Activated CD4-positive, CD25-positive, alpha-beta regulatory T cell treated with anti-CD3 and anti-CD28 coated beads, Interleukin-2, amount 50 U/mL, for 24 hours (primary cell): ENCODE results near the gene MT1E.
A peak's percentile ranks its signal among the peaks of the same experiment; 100 is the strongest.

Experiments used
- ATAC-seq, 2 donors: fragments of 150-1000 bp; cut with Tn5 transposase; one replicate each; pipeline ENCODE4 v1.10.0; 2021; ENCODE audit warnings: mild to moderate bottlenecking in 1 of 2, moderate library complexity in 1 of 2

Gene MT1E

GRCh38 chr16:56628486-56629350 is 3.1 kb downstream of the MT1E start:
- no peak for ATAC-seq

GRCh38 chr16:56629531-56629930 is 4.0 kb downstream of the MT1E start:
- ATAC-seq = no peak

GRCh38 chr16:56630134-56630533 is 4.6 kb downstream of the MT1E start:
- peak in 1 of 2 donors; percentile 41 for ATAC-seq

GRCh38 chr16:56631197-56631596 is 5.6 kb downstream of the MT1E start:
- no peak for ATAC-seq

GRCh38 chr16:56631832-56632155 is 6.2 kb downstream of the MT1E start:
- ATAC-seq = no peak

GRCh38 chr16:56632156-56632847 is 6.7 kb downstream of the MT1E start, which contains the start of gene MT1M:
Gene MT1M (plus strand): TSS chr16:56632659. CDS start chr16:56632732, 73 bp downstream.
- peak in 1 of 2 donors; percentile 37 for ATAC-seq

- ATAC-seq = no peak
These were observed 7.3 kb downstream of the MT1E start for GRCh38 chr16:56632848-56633365.

GRCh38 chr16:56633535-56633934 is 8.0 kb downstream of the MT1E start:
- no peak for ATAC-seq

- no peak for ATAC-seq
These were observed 9.3 kb downstream of the MT1E start for GRCh38 chr16:56634715-56635440.

GRCh38 chr16:56635441-56635967 is 9.9 kb downstream of the MT1E start:
- no peak for ATAC-seq

GRCh38 chr16:56636616-56637413 is 11.2 kb downstream of the MT1E start:
- no peak for ATAC-seq

- ATAC-seq = no peak
These were observed 12.5 kb downstream of the MT1E start, which contains the start of gene MT1A for GRCh38 chr16:56637814-56638750. Gene MT1A (plus strand): TSS chr16:56638666. CDS start chr16:56638739, 73 bp downstream.

- no peak for ATAC-seq
These were observed 13.5 kb downstream of the MT1E start for GRCh38 chr16:56639045-56639444.

GRCh38 chr16:56640076-56640475 is 14.5 kb downstream of the MT1E start:
- ATAC-seq = no peak

- no peak for ATAC-seq
These were observed 15.6 kb downstream of the MT1E start for GRCh38 chr16:56641166-56641565.

GRCh38 chr16:56643080-56643778 is 17.6 kb downstream of the MT1E start:
- peak; percentile 99 to 100 for ATAC-seq

GRCh38 chr16:56643833-56644232 is 18.3 kb downstream of the MT1E start:
- no peak for ATAC-seq

- ATAC-seq = no peak
These were observed 19.7 kb downstream of the MT1E start for GRCh38 chr16:56645311-56645710.

GRCh38 chr16:56645838-56646237 is 20.3 kb downstream of the MT1E start:
- ATAC-seq = no peak
